H1 (cell line): ENCODE measurements around the gene SLC17A8. TPM values are rescaled to one million over a fixed set of nuclear protein-coding genes. Genes with fewer than 3 reads are reported as not detected.

Experiments
- CTCF ChIA-PET: fragments of 300-600 bp; sonication (Branson Sonifier 250); formaldehyde crosslinking; loops from one replicate; lab custom pipeline; 2021; ENCODE audit not compliant: partially characterized antibody; lab: Charles Lee
- POLR2A ChIA-PET: fragments of 300-600 bp; sonication (Branson Sonifier 250); formaldehyde crosslinking; loops from one replicate; lab custom pipeline; 2021; ENCODE audit warnings: inconsistent platforms; ENCODE audit not compliant: partially characterized antibody; lab: Charles Lee
- DNase-seq, 2 experiments: peaks; one replicate each; pipeline versions ENCODE4 v3.0.0 to v3.0.0-alpha.2; 2010 to 2022; ENCODE audit warnings: low spot score in 2 of 2, low read depth in 1 of 2, mixed read lengths in 1 of 2
- FAIRE-seq: peaks from 2 replicates; lab custom pipeline; 2011; peaks lifted over from hg19 to GRCh38; lab: Jason Lieb, UNC
- H2AFZ ChIP-seq: 2 replicates; pipeline ENCODE4 v1.8.1; 2012; ENCODE audit warnings: low read length, inconsistent platforms
- H2AK5ac ChIP-seq: 2 replicates; pipeline ENCODE4 v1.6.1; 2013; ENCODE audit warnings: low read depth, low read length
- H2BK120ac ChIP-seq: replicated peaks from 2 replicates; pipeline ENCODE3; 2013; ENCODE audit warnings: low read depth, low read length, inconsistent platforms
- H2BK12ac ChIP-seq: 2 replicates; pipeline ENCODE4 v1.6.1; 2013; ENCODE audit warnings: low read depth, low read length
- H2BK15ac ChIP-seq: 2 replicates; pipeline ENCODE4 v1.6.1; 2013; ENCODE audit warnings: low read length
- H2BK20ac ChIP-seq: 2 replicates; pipeline ENCODE4 v1.6.1; 2013; ENCODE audit warnings: low read length
- H2BK5ac ChIP-seq: 2 replicates; pipeline ENCODE4 v1.6.1; 2013; ENCODE audit warnings: low read depth, low read length
- H3K14ac ChIP-seq: 2 replicates; pipeline ENCODE4 v1.6.1; 2013; ENCODE audit warnings: inconsistent platforms; ENCODE audit not compliant: insufficient read length
- H3K18ac ChIP-seq: 2 replicates; pipeline ENCODE4 v1.6.1; 2013; ENCODE audit warnings: low read length; ENCODE audit errors: extremely low read depth
- H3K23ac ChIP-seq: 2 replicates; pipeline ENCODE4 v1.6.1; 2013; ENCODE audit warnings: inconsistent platforms; ENCODE audit not compliant: insufficient read length
- H3K23me2 ChIP-seq: 2 replicates; pipeline ENCODE4 v1.6.1; 2013; ENCODE audit warnings: low read depth, low read length
- H3K27ac ChIP-seq: 2 replicates; pipeline ENCODE4 v1.6.1; 2011; ENCODE audit warnings: low read depth, low read length, inconsistent platforms
- H3K27me3 ChIP-seq, 4 experiments: replicated peaks in 1 of 4; 1 replicate in 1 of 4; 2 replicates in 3 of 4; pipeline versions ENCODE4 v1.6.1 to v1.8.1; 2011 to 2013; ENCODE audit warnings: low read length in 3 of 4, mild to moderate bottlenecking in 3 of 4, inconsistent platforms in 2 of 4, mixed read lengths in 2 of 4, moderate library complexity in 1 of 4; ENCODE audit not compliant: control insufficient read depth in 3 of 4, insufficient read depth in 3 of 4; ENCODE audit errors: extremely low read depth in 1 of 4
- H3K36me3 ChIP-seq, 4 experiments: 2 replicates each; pipeline versions ENCODE4 v1.6.1 to v1.8.1; 2011 to 2013; ENCODE audit warnings: mild to moderate bottlenecking in 4 of 4, low read length in 3 of 4, moderate library complexity in 2 of 4, control low read depth in 1 of 4, inconsistent platforms in 1 of 4; ENCODE audit not compliant: insufficient read depth in 4 of 4, control insufficient read depth in 2 of 4
- H3K4ac ChIP-seq: replicated peaks from 2 replicates; pipeline ENCODE3; 2013; ENCODE audit warnings: low read length, low read depth, mixed read lengths, inconsistent platforms; ENCODE audit not compliant: insufficient read length
- H3K4me1 ChIP-seq, 4 experiments: replicated peaks in 1 of 4; 1 replicate in 1 of 4; 2 replicates in 3 of 4; pipeline versions ENCODE4 v1.6.1 to v1.8.1; 2011 to 2013; ENCODE audit warnings: low read length in 3 of 4, inconsistent platforms in 2 of 4, mixed read lengths in 1 of 4; ENCODE audit not compliant: insufficient read depth in 4 of 4, control insufficient read depth in 3 of 4
- H3K4me2 ChIP-seq, 2 experiments: 2 replicates each; pipeline versions ENCODE4 v1.6.1 to v1.8.1; 2011 to 2013; ENCODE audit warnings: low read depth in 2 of 2, low read length in 2 of 2, control low read depth in 1 of 2, inconsistent platforms in 1 of 2, mild to moderate bottlenecking in 1 of 2; ENCODE audit not compliant: insufficient read depth in 1 of 2
- H3K4me3 ChIP-seq, 4 experiments: fragments of 200-600, 300-600 bp in 1 of 4; sonication (generic), shearing (Covaris generic), sonication (Bioruptor Twin) in 1 of 4; 2 replicates each; pipeline versions ENCODE4 v1.5.1 to v1.8.1; 2011 to 2016; ENCODE audit warnings: low read length in 4 of 4, low read depth in 3 of 4, control low read depth in 2 of 4, inconsistent platforms in 2 of 4, mild to moderate bottlenecking in 2 of 4, mixed read lengths in 1 of 4, moderate library complexity in 1 of 4; ENCODE audit not compliant: insufficient read depth in 2 of 4; ENCODE audit errors: extremely low read depth in 1 of 4
- H3K56ac ChIP-seq: replicated peaks from 2 replicates; pipeline ENCODE3; 2013; ENCODE audit warnings: low read depth, mild to moderate bottlenecking, mixed read lengths, low read length, inconsistent platforms; ENCODE audit not compliant: insufficient read length
- H3K79me1 ChIP-seq: 2 replicates; pipeline ENCODE4 v1.6.1; 2013; ENCODE audit warnings: low read depth, low read length, control low read depth
- H3K79me2 ChIP-seq, 2 experiments: 2 replicates each; pipeline versions ENCODE4 v1.6.1 to v1.8.1; 2012 to 2013; ENCODE audit warnings: low read length in 2 of 2, mild to moderate bottlenecking in 2 of 2, inconsistent platforms in 1 of 2; ENCODE audit not compliant: insufficient read depth in 2 of 2, control insufficient read depth in 1 of 2
- H3K9ac ChIP-seq, 4 experiments: replicated peaks in 1 of 4; 1 replicate in 1 of 4; 2 replicates in 3 of 4; pipeline versions ENCODE4 v1.6.1 to v1.8.1; 2011 to 2013; ENCODE audit warnings: low read depth in 3 of 4, low read length in 3 of 4, control low read depth in 2 of 4, mild to moderate bottlenecking in 2 of 4, moderate library complexity in 2 of 4, inconsistent platforms in 1 of 4; ENCODE audit errors: extremely low read depth in 1 of 4
- H3K9me3 ChIP-seq, 2 experiments: 2 replicates each; pipeline versions ENCODE4 v1.6.1 to v1.8.1; 2012 to 2013; ENCODE audit warnings: mild to moderate bottlenecking in 2 of 2, moderate library complexity in 2 of 2, control low read depth in 1 of 2, inconsistent platforms in 1 of 2, low read depth in 1 of 2, low read length in 1 of 2, mixed read lengths in 1 of 2; ENCODE audit not compliant: insufficient read depth in 2 of 2
- H4K20me1 ChIP-seq, 2 experiments: replicated peaks in 1 of 2; 2 replicates each; pipeline versions ENCODE3 to v1.8.1; 2011 to 2013; ENCODE audit warnings: inconsistent platforms in 2 of 2, low read length in 2 of 2, mild to moderate bottlenecking in 1 of 2; ENCODE audit not compliant: insufficient read depth in 2 of 2, control insufficient read depth in 1 of 2
- H4K5ac ChIP-seq: 2 replicates; pipeline ENCODE4 v1.6.1; 2013; ENCODE audit warnings: low read length, low read depth, mixed read lengths, inconsistent platforms; ENCODE audit not compliant: insufficient read length
- H4K8ac ChIP-seq: 2 replicates; pipeline ENCODE4 v1.8.0; 2013; ENCODE audit warnings: mild to moderate bottlenecking, moderate library complexity, low read length, inconsistent platforms; ENCODE audit not compliant: insufficient read depth; ENCODE audit errors: extremely low read depth
- H4K91ac ChIP-seq: replicated peaks from 2 replicates; pipeline ENCODE3; 2013; ENCODE audit warnings: low read length, mixed read lengths, inconsistent platforms; ENCODE audit not compliant: insufficient read length
- BRCA1 ChIP-seq: IDR thresholded peaks from 2 replicates; pipeline ENCODE4 v1.6.1; 2012; ENCODE audit warnings: low read depth, low read length, improper control_type of control experiment
- HDAC6 ChIP-seq: IDR thresholded peaks from one replicate; pipeline ENCODE4 v1.7.1; 2012; ENCODE audit warnings: low read depth, mild to moderate bottlenecking, inconsistent platforms, low read length, moderate library complexity
- SP4 ChIP-seq: IDR thresholded peaks from 2 replicates; pipeline ENCODE4 v1.6.1; 2012; ENCODE audit warnings: low read length, inconsistent platforms
- WGBS, 2 experiments: shearing (Covaris generic) in 1 of 2; methylation state at CpG; one replicate each; pipeline versions ENCODE4 v1.1.6 to v1.1.7; 2013 to 2015; ENCODE audit warnings: low lambda C conversion rate in 2 of 2, mixed read lengths in 2 of 2, inconsistent platforms in 1 of 2, low coverage in 1 of 2, missing lambda C conversion rate in 1 of 2; ENCODE audit not compliant: insufficient replicate concordance in 2 of 2, insufficient coverage in 1 of 2, insufficient read length in 1 of 2; ENCODE audit errors: extremely low coverage in 1 of 2, missing lambda C conversion rate in 1 of 2; 5-methylcytosine and 5-hydroxymethylcytosine counted together
- polyA plus RNA-seq, 7 experiments: library from polyadenylated mRNA; depleted of rRNA in 3 of 7; stranded (reverse) in 5 of 7; unstranded in 2 of 7; fragments of >200 nt in 5 of 7; fragments of 200-250 nt in 2 of 7; gene quantifications; 1 replicate in 5 of 7; 2 replicates in 1 of 7; 4 replicates in 1 of 7; pipeline versions ENCODE4 v1.2.1 to v1.2.3, GENCODE V29; 2011 to 2013; ENCODE audit warnings: missing spikeins in 2 of 7, mixed read lengths in 2 of 7
- total RNA-seq: library from RNA; stranded (reverse); fragmentation: NEBNext Ultra II Directional; extraction: Animal tissue kit (Norgen Biotek cat#: 25700); gene quantifications from 2 replicates; pipeline ENCODE4 v1.2.1, GENCODE V29; 2021
- TF ChIP-seq, protein P1 (sequence below): IDR thresholded peaks from 2 replicates; pipeline ENCODE4 v1.6.1; 2011; ENCODE audit warnings: low read length, improper control_type of control experiment
- TF ChIP-seq, protein P2 (sequence below): IDR thresholded peaks from 2 replicates; pipeline ENCODE4 v1.6.1; 2012; ENCODE audit warnings: low read length, inconsistent platforms

SLC17A8 gene
- total and polyA plus RNA-seq, 2 of the 8 experiments (the other 6 are each of a cell fraction or from before 2014, with no cell fraction given) = 0.14 to 0.30 TPM

DNA sequence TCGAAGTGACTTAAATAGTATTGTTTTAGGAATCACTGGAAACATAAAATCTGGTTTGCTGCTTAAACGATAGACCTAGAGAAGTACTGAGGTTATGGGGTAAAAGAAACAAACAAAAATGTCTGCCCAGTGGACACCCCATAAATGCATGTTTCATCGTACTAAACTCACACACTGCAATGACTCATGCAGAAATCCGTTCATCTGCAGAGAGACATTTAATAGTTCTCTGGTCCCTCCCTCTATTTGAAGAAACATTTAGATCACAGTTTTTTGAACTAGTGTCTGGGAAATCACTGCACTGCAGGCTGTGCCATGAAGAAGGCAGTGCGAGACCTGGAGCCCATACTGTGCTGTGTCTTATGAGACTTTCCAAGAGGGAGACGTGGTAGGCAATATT lies 25.5 kb downstream of the SLC17A8 start:
- TF ChIP-seq, protein P1, sequence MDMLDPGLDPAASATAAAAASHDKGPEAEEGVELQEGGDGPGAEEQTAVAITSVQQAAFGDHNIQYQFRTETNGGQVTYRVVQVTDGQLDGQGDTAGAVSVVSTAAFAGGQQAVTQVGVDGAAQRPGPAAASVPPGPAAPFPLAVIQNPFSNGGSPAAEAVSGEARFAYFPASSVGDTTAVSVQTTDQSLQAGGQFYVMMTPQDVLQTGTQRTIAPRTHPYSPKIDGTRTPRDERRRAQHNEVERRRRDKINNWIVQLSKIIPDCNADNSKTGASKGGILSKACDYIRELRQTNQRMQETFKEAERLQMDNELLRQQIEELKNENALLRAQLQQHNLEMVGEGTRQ = no peak
- TF ChIP-seq HDAC6 = no peak
- TF ChIP-seq, protein P2, sequence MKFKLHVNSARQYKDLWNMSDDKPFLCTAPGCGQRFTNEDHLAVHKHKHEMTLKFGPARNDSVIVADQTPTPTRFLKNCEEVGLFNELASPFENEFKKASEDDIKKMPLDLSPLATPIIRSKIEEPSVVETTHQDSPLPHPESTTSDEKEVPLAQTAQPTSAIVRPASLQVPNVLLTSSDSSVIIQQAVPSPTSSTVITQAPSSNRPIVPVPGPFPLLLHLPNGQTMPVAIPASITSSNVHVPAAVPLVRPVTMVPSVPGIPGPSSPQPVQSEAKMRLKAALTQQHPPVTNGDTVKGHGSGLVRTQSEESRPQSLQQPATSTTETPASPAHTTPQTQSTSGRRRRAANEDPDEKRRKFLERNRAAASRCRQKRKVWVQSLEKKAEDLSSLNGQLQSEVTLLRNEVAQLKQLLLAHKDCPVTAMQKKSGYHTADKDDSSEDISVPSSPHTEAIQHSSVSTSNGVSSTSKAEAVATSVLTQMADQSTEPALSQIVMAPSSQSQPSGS = no peak
- no peak for TF ChIP-seq BRCA1
- no peak for TF ChIP-seq SP4
- 89% methylated on average over 6 of the region's 6 CpGs; no CpG with 5 or more reads in 1 of the 2 experiments for WGBS, 2 experiments
- no peak for DNase-seq
- H3K27me3 ChIP-seq = no peaks in the 10 kb centered on the region
- no peak overlapping the region for H2BK20ac ChIP-seq
- ChIA-PET POLR2A (no interaction called here), CTCF (interaction anchor here (1.2 kb wide), 1 partner anchor 16 kb away, joined by 3 read pairs; no protein-coding TSS in a partner anchor)
- H3K18ac ChIP-seq = no peak overlapping the region
- H2AFZ ChIP-seq = no peak overlapping the region
- no peak overlapping the region for H3K4me2 ChIP-seq
- no peaks in the 10 kb centered on the region for H3K9me3 ChIP-seq
- no peak overlapping the region for H2BK15ac ChIP-seq
- H2BK12ac ChIP-seq = no peak overlapping the region
- H3K79me2 ChIP-seq = no peaks in the 10 kb centered on the region
- no peak overlapping the region for H3K9ac ChIP-seq
- no peaks in the 10 kb centered on the region for H3K36me3 ChIP-seq
- H3K79me1 ChIP-seq = no peaks in the 10 kb centered on the region
- no peak for FAIRE-seq
- H2BK120ac ChIP-seq = no peak overlapping the region
- H3K27ac ChIP-seq = no peak overlapping the region
- no peak overlapping the region for H3K14ac ChIP-seq
- no peak overlapping the region for H4K8ac ChIP-seq
- no peaks in the 10 kb centered on the region for H3K23me2 ChIP-seq
- no peak overlapping the region for H2BK5ac ChIP-seq
- H4K5ac ChIP-seq = no peak overlapping the region
- H3K4me1 ChIP-seq = no peaks in the 10 kb centered on the region
- H4K20me1 ChIP-seq = no peaks in the 10 kb centered on the region
- H4K91ac ChIP-seq = no peak overlapping the region
- no peak overlapping the region for H3K56ac ChIP-seq
- no peak overlapping the region for H3K23ac ChIP-seq
- H2AK5ac ChIP-seq = no peak overlapping the region
- H3K4me3 ChIP-seq = no peak overlapping the region
- H3K4ac ChIP-seq = no peak overlapping the region
